Transverse colon (tissue), 3 donors: ENCODE results near the gene THAP4.

ENCODE experiments used
- POLR2A ChIP-seq: fragments of 450-650 bp; IDR thresholded peaks from one replicate; pipeline ENCODE4 v1.6.1; 2016; ENCODE audit warnings: antibody characterized with exemption, mild to moderate bottlenecking, moderate library complexity
- TF ChIP-seq, protein P1 (sequence below), 5 experiments: fragments of 200-600 bp in 3 of 5; fragments of 450-650 bp in 2 of 5; sonication (generic) in 3 of 5; IDR thresholded peaks; 1 replicate in 2 of 5; 2 replicates in 3 of 5; pipeline ENCODE4 v1.5.1; 2016 to 2017; ENCODE audit warnings: antibody characterized with exemption in 5 of 5, inconsistent platforms in 3 of 5, mild to moderate bottlenecking in 2 of 5, moderate library complexity in 1 of 5

DNA sequence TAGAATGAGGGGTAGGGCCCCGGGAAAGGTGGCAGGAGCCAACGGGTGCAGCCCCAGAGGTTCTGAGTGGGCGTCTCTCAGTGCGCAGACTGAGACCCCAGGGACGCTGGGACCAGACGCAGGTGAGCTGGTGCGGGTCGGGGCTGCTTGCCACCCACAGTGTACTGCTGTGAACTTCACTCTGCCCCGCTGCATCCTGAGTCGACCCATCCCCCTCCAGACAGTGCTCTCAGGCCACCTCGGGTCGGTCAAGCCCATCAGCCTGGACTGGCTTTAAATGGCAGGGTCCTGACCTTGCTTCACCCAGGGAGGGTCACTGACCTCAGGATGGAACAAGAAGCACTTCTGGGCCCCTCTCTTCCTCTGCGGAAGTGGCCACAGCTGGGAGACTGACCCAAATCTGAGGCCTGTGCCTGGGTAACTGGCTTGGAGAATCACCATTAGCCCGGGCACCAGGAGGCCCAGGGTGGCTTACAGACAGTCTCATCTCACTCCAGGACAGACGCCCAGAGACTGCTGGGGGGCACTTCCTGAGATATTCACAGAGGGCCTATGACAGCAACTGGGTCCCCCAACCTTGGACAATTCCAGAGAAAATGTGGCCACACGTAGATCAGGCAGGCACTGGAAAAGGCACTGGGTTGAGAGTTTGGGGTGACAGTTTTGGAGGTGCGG, 102.1 kb downstream of the THAP4 start:
- TF ChIP-seq, protein P1, sequence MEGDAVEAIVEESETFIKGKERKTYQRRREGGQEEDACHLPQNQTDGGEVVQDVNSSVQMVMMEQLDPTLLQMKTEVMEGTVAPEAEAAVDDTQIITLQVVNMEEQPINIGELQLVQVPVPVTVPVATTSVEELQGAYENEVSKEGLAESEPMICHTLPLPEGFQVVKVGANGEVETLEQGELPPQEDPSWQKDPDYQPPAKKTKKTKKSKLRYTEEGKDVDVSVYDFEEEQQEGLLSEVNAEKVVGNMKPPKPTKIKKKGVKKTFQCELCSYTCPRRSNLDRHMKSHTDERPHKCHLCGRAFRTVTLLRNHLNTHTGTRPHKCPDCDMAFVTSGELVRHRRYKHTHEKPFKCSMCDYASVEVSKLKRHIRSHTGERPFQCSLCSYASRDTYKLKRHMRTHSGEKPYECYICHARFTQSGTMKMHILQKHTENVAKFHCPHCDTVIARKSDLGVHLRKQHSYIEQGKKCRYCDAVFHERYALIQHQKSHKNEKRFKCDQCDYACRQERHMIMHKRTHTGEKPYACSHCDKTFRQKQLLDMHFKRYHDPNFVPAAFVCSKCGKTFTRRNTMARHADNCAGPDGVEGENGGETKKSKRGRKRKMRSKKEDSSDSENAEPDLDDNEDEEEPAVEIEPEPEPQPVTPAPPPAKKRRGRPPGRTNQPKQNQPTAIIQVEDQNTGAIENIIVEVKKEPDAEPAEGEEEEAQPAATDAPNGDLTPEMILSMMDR (IDR thresholded peaks at IDR 0.05): no peak
- TF ChIP-seq POLR2A: no peak
